H9 (cell line): ENCODE measurements around the gene TCF7L2. TPM values are rescaled to one million over a fixed set of nuclear protein-coding genes. Genes with fewer than 3 reads are reported as not detected.
A peak's percentile ranks its signal among the peaks of the same experiment; 100 is the strongest.

Experiments used
- DNase-seq: peaks from one replicate; pipeline ENCODE4 v3.0.0-alpha.2; 2017
- H2AFZ ChIP-seq: one replicate; pipeline ENCODE4 v1.6.1; 2013; ENCODE audit warnings: mild to moderate bottlenecking, low read length, control low read depth, moderate library complexity
- H2AK5ac ChIP-seq: 2 replicates; pipeline ENCODE4 v1.6.1; 2013; ENCODE audit warnings: low read length, control low read depth, mixed read lengths; ENCODE audit not compliant: insufficient read length
- H2BK120ac ChIP-seq: one replicate; pipeline ENCODE4 v1.6.1; 2013; ENCODE audit warnings: low read depth, mild to moderate bottlenecking, low read length, control low read depth, inconsistent platforms; ENCODE audit not compliant: poor library complexity, severe bottlenecking
- H2BK12ac ChIP-seq: 2 replicates; pipeline ENCODE4 v1.6.1; 2013; ENCODE audit warnings: low read length, control low read depth, mixed read lengths, low read depth; ENCODE audit not compliant: insufficient read length
- H2BK15ac ChIP-seq: 2 replicates; pipeline ENCODE4 v1.6.1; 2013; ENCODE audit warnings: low read depth, low read length, control low read depth
- H2BK20ac ChIP-seq: one replicate; pipeline ENCODE4 v1.6.1; 2013; ENCODE audit warnings: low read depth, mild to moderate bottlenecking, low read length, control low read depth, inconsistent platforms; ENCODE audit not compliant: poor library complexity, severe bottlenecking
- H2BK5ac ChIP-seq: 2 replicates; pipeline ENCODE4 v1.6.1; 2013; ENCODE audit warnings: low read length, control low read depth, mixed read lengths; ENCODE audit not compliant: insufficient read length
- H3K14ac ChIP-seq: 2 replicates; pipeline ENCODE4 v1.6.1; 2013; ENCODE audit warnings: low read length, control low read depth; ENCODE audit not compliant: insufficient read depth
- H3K18ac ChIP-seq: 2 replicates; pipeline ENCODE4 v1.6.1; 2013; ENCODE audit warnings: low read depth, mild to moderate bottlenecking, mixed read lengths, low read length, control low read depth; ENCODE audit not compliant: insufficient read length
- H3K23ac ChIP-seq: 2 replicates; pipeline ENCODE4 v1.6.1; 2013; ENCODE audit warnings: low read length, control low read depth, mixed read lengths, low read depth; ENCODE audit not compliant: insufficient read length
- H3K23me2 ChIP-seq: 2 replicates; pipeline ENCODE4 v1.6.1; 2013; ENCODE audit warnings: low read depth, mild to moderate bottlenecking, mixed read lengths, low read length, control low read depth; ENCODE audit not compliant: insufficient read length, poor library complexity, severe bottlenecking
- H3K27ac ChIP-seq: 2 replicates; pipeline ENCODE4 v1.5.1; 2013; ENCODE audit warnings: low read length, control low read depth, mixed read lengths, low read depth; ENCODE audit not compliant: insufficient read length
- H3K27me3 ChIP-seq: 2 replicates; pipeline ENCODE4 v1.6.1; 2013; ENCODE audit warnings: low read length, control low read depth, inconsistent platforms; ENCODE audit not compliant: insufficient read depth
- H3K4ac ChIP-seq: 2 replicates; pipeline ENCODE4 v1.6.1; 2013; ENCODE audit warnings: low read depth, mild to moderate bottlenecking, control low read depth, inconsistent platforms, low read length, moderate library complexity
- H3K4me1 ChIP-seq: 2 replicates; pipeline ENCODE4 v1.6.1; 2013; ENCODE audit warnings: low read length, control low read depth, inconsistent platforms; ENCODE audit not compliant: insufficient read depth
- H3K4me2 ChIP-seq: 2 replicates; pipeline ENCODE4 v1.6.1; 2013; ENCODE audit warnings: low read length, control low read depth, mixed read lengths; ENCODE audit not compliant: insufficient read length, insufficient read depth
- H3K56ac ChIP-seq: 2 replicates; pipeline ENCODE4 v1.6.1; 2013; ENCODE audit warnings: low read depth, mild to moderate bottlenecking, mixed read lengths, low read length, control low read depth; ENCODE audit not compliant: insufficient read length
- H3K79me1 ChIP-seq: 2 replicates; pipeline ENCODE4 v1.6.1; 2013; ENCODE audit warnings: low read depth, mild to moderate bottlenecking, moderate library complexity, low read length, control low read depth, inconsistent platforms; ENCODE audit not compliant: insufficient read depth, poor library complexity, severe bottlenecking
- H3K79me2 ChIP-seq: 2 replicates; pipeline ENCODE4 v1.6.1; 2013; ENCODE audit warnings: low read length, control low read depth, inconsistent platforms; ENCODE audit not compliant: insufficient read depth
- H3K9ac ChIP-seq: 2 replicates; pipeline ENCODE4 v1.6.1; 2013; ENCODE audit warnings: low read length, control low read depth, mixed read lengths; ENCODE audit not compliant: insufficient read length; ENCODE audit errors: extremely low read depth
- H3K9me3 ChIP-seq: one replicate; pipeline ENCODE4 v1.6.1; 2013; ENCODE audit warnings: low read depth, low read length, inconsistent platforms; ENCODE audit not compliant: control insufficient read depth
- H3T11ph ChIP-seq: one replicate; pipeline ENCODE4 v1.6.1; 2013; ENCODE audit warnings: mild to moderate bottlenecking, low read length, control low read depth, inconsistent platforms
- H4K20me1 ChIP-seq: one replicate; pipeline ENCODE4 v1.6.1; 2013; ENCODE audit not compliant: control insufficient read depth, insufficient read length, insufficient read depth
- H4K5ac ChIP-seq: 2 replicates; pipeline ENCODE4 v1.6.1; 2013; ENCODE audit warnings: low read depth, mild to moderate bottlenecking, mixed read lengths, low read length, control low read depth; ENCODE audit not compliant: insufficient read length
- H4K8ac ChIP-seq: replicated peaks from 2 replicates; pipeline ENCODE4 v1.6.1; 2013; ENCODE audit warnings: low read length, control low read depth, mixed read lengths, low read depth; ENCODE audit not compliant: insufficient read length
- H4K91ac ChIP-seq: 2 replicates; pipeline ENCODE4 v1.6.1; 2013; ENCODE audit warnings: low read depth, mild to moderate bottlenecking, moderate library complexity, mixed read lengths, low read length, control low read depth; ENCODE audit not compliant: insufficient read length
- H3K27ac Mint-ChIP-seq, 3 experiments: 2 replicates in 2 of 3; 3 replicates in 1 of 3; pipeline ENCODE4 v1.8.0; 2020 to 2021; ENCODE audit warnings: mixed read lengths in 3 of 3, mild to moderate bottlenecking in 1 of 3, moderate library complexity in 1 of 3
- H3K27me3 Mint-ChIP-seq: 2 replicates; pipeline ENCODE4 v1.8.0; 2021; ENCODE audit warnings: low read depth, mild to moderate bottlenecking, moderate library complexity, mixed read lengths
- H3K36me3 Mint-ChIP-seq, 3 experiments: 2 replicates in 2 of 3; 3 replicates in 1 of 3; pipeline ENCODE4 v1.8.0; 2020 to 2021; ENCODE audit warnings: low read depth in 3 of 3, mixed read lengths in 3 of 3; ENCODE audit not compliant: insufficient read depth in 1 of 3
- H3K4me1 Mint-ChIP-seq, 2 experiments: 2 replicates each; pipeline ENCODE4 v1.8.0; 2020; ENCODE audit warnings: mixed read lengths in 2 of 2
- H3K4me3 Mint-ChIP-seq, 2 experiments: 2 replicates in 1 of 2; 3 replicates in 1 of 2; pipeline ENCODE4 v1.8.0; 2020 to 2021; ENCODE audit warnings: mild to moderate bottlenecking in 2 of 2, mixed read lengths in 2 of 2, moderate library complexity in 1 of 2
- H3K9me3 Mint-ChIP-seq, 2 experiments: 2 replicates in 1 of 2; 3 replicates in 1 of 2; pipeline ENCODE4 v1.8.0; 2020; ENCODE audit warnings: mild to moderate bottlenecking in 2 of 2, mixed read lengths in 2 of 2, moderate library complexity in 1 of 2
- CTCF ChIP-seq: fragments of 200-600 bp; sonication (generic); conservative IDR thresholded peaks from 3 replicates; pipeline ENCODE4 v1.8.0; 2021; ENCODE audit warnings: antibody characterized with exemption, mild to moderate bottlenecking
- WGBS: extraction: QIAGEN DNeasy Blood & Tissue Kit; methylation state at CpG from one replicate; pipeline ENCODE4 v1.1.7; 2013; ENCODE audit warnings: missing lambda C conversion rate, low lambda C conversion rate, mixed read lengths; ENCODE audit not compliant: insufficient read length; ENCODE audit errors: extremely low coverage; 5-methylcytosine and 5-hydroxymethylcytosine counted together
- total RNA-seq: library from RNA; stranded (reverse); gene quantifications from 2 replicates; pipeline ENCODE4 v1.2.1, GENCODE V29; 2021

Gene TCF7L2
- total RNA-seq, 1 experiment from 2014 or later: 71.1 TPM

GRCh38 chr10:113089551-113089950 lies 139.5 kb downstream of the TCF7L2 start:
- no peak for DNase-seq
- Mint-ChIP-seq H3K36me3 (peaks cover 18 to 61% (median 55%) of the 10 kb centered on the region in 3 experiments), H3K9me3 (no peaks in the 10 kb centered on the region), H3K27ac (peak overlapping the region in 2 of 3 experiments; percentile 88 to 91; a peak in 3 of 7 replicates), H3K4me1 (peaks cover 51 to 57% of the 10 kb centered on the region in 2 experiments), H3K27me3 (no peaks in the 10 kb centered on the region), H3K4me3 (no peak overlapping the region)
- Histone ChIP-seq H3K27ac (no peak overlapping the region), H3K18ac (no peak overlapping the region), H3K23ac (no peak overlapping the region), H3K4ac (no peak overlapping the region), H3K79me2 (peaks cover 2% of the 10 kb centered on the region; the same call in 1 of the 2 replicates), H3K4me2 (no peak overlapping the region), H2BK20ac (no peak overlapping the region), H3K9me3 (no peaks in the 10 kb centered on the region), H4K8ac (no peak overlapping the region), H2BK15ac (no peak overlapping the region), H2AFZ (no peak overlapping the region), H2BK120ac (no peak overlapping the region), H3K4me1 (peaks cover 11% of the 10 kb centered on the region; the same call in 1 of the 2 replicates), H3K14ac (no peak overlapping the region), H2AK5ac (no peak overlapping the region), H2BK12ac (no peak overlapping the region), H3K27me3 (no peaks in the 10 kb centered on the region), H3K23me2 (no peaks in the 10 kb centered on the region), H3K56ac (no peak overlapping the region), H4K5ac (no peak overlapping the region), H3K9ac (no peak overlapping the region), H4K91ac (no peak overlapping the region), H3K79me1 (peaks cover 25% of the 10 kb centered on the region), H2BK5ac (no peak overlapping the region), H3T11ph (no peak overlapping the region), H4K20me1 (no peaks in the 10 kb centered on the region)
- WGBS: no CpG with 5 or more reads among the region's 9 CpGs
- TF ChIP-seq CTCF: no peak
